ENCODE results near the gene ZC3H7A. TPM values are rescaled to one million over a fixed set of nuclear protein-coding genes. Genes with fewer than 3 reads are reported as not detected.

ZC3H7A gene
- total RNA-seq, 1 experiment from 2014 or later: 70.9 TPM

- peaks cover 48% of the 10 kb centered on the region for H3K4me1 Mint-ChIP-seq (ENCODE audit: low read depth, unreplicated experiment)
- CTCF ChIA-PET: interaction anchor here (0.6 to 2.1 kb wide), 5 partner anchors 16 to 932 kb away, joined by 3 to 18 read pairs (median 3); partner anchors contain the start of genes GSPT1 and ZC3H7A
- no peak for DNase-seq
- TF ChIP-seq CTCF (IDR thresholded peaks at IDR 0.05; ENCODE audit: unreplicated experiment): no peak
- BruUV-seq (replicated peaks): no TSS peak
- H3K27ac Mint-ChIP-seq (ENCODE audit: unreplicated experiment): peak overlapping the region; percentile 98
- H3K4me3 Mint-ChIP-seq (ENCODE audit: low read depth, unreplicated experiment): peak overlapping the region; percentile 85
- peaks cover 64% of the 10 kb centered on the region for H3K36me3 Mint-ChIP-seq (ENCODE audit: insufficient read depth, unreplicated experiment)
- H3K27me3 Mint-ChIP-seq (ENCODE audit: unreplicated experiment): no peaks in the 10 kb centered on the region
- H3K9me3 Mint-ChIP-seq (ENCODE audit: low read depth, unreplicated experiment): no peaks in the 10 kb centered on the region
- intact Hi-C loops (cut with micrococcal nuclease; ENCODE audit: unreplicated experiment): no loop called here
Observed at GRCh38 chr16:11744075-11744470, 53.0 kb downstream of the ZC3H7A start.

GRCh38 chr16:11743308-11744074, 53.6 kb downstream of the ZC3H7A start:
- intact Hi-C loops (cut with micrococcal nuclease; ENCODE audit: unreplicated experiment): no loop called here
- TSS peak; percentile 91 for BruUV-seq (replicated peaks)
- H3K4me3 Mint-ChIP-seq (ENCODE audit: low read depth, unreplicated experiment): peak overlapping the region; percentile 85
- peak; percentile 37 for DNase-seq
- TF ChIP-seq CTCF (IDR thresholded peaks at IDR 0.05; ENCODE audit: unreplicated experiment): no peak
- peaks cover 48% of the 10 kb centered on the region for H3K4me1 Mint-ChIP-seq (ENCODE audit: low read depth, unreplicated experiment)
- CTCF ChIA-PET: interaction anchor here (0.6 to 2.1 kb wide), 9 partner anchors 11 to 932 kb away, joined by 3 to 18 read pairs (median 3); partner anchors contain the start of genes GSPT1 and ZC3H7A
- H3K27ac Mint-ChIP-seq (ENCODE audit: unreplicated experiment): peak overlapping the region; percentile 98
- H3K9me3 Mint-ChIP-seq (ENCODE audit: low read depth, unreplicated experiment): no peaks in the 10 kb centered on the region
- H3K27me3 Mint-ChIP-seq (ENCODE audit: unreplicated experiment): no peaks in the 10 kb centered on the region
- peaks cover 61% of the 10 kb centered on the region for H3K36me3 Mint-ChIP-seq (ENCODE audit: insufficient read depth, unreplicated experiment)

- TF ChIP-seq CTCF (IDR thresholded peaks at IDR 0.05; ENCODE audit: unreplicated experiment): no peak
- Mint-ChIP-seq H3K27ac (ENCODE audit: unreplicated experiment) (peak within 1 kb of the TSS; percentile 98), H3K4me1 (ENCODE audit: low read depth, unreplicated experiment) (peaks cover 48% of the 10 kb centered on the region), H3K36me3 (ENCODE audit: insufficient read depth, unreplicated experiment) (peaks cover 66% of the 10 kb centered on the region), H3K9me3 (ENCODE audit: low read depth, unreplicated experiment) (no peaks in the 10 kb centered on the region), H3K27me3 (ENCODE audit: unreplicated experiment) (no peaks in the 10 kb centered on the region), H3K4me3 (ENCODE audit: low read depth, unreplicated experiment) (peak within 1 kb of the TSS; percentile 85)
- CTCF ChIA-PET: interaction anchor here (0.8 to 2.1 kb wide), 6 partner anchors 10 to 55 kb away, joined by 3 to 18 read pairs (median 6); partner anchors contain the start of gene ZC3H7A
- intact Hi-C loops (cut with micrococcal nuclease; ENCODE audit: unreplicated experiment): loop anchor here (1.0 kb wide), 1 partner anchor 41 kb away; no protein-coding TSS in a partner anchor
- DNase-seq: peak; percentile 100
- BruUV-seq (replicated peaks): no TSS peak
Observed at GRCh38 chr16:11742536-11743307, 54.3 kb downstream of the ZC3H7A start, which contains the start of gene TXNDC11. Gene TXNDC11 (minus strand): TSS chr16:11742857. CDS start chr16:11742730, 127 bp downstream.

- Mint-ChIP-seq H3K36me3 (ENCODE audit: insufficient read depth, unreplicated experiment) (peaks cover 66% of the 10 kb centered on the region), H3K9me3 (ENCODE audit: low read depth, unreplicated experiment) (no peaks in the 10 kb centered on the region), H3K27me3 (ENCODE audit: unreplicated experiment) (no peaks in the 10 kb centered on the region), H3K27ac (ENCODE audit: unreplicated experiment) (peak overlapping the region; percentile 98), H3K4me3 (ENCODE audit: low read depth, unreplicated experiment) (peak overlapping the region; percentile 85), H3K4me1 (ENCODE audit: low read depth, unreplicated experiment) (peaks cover 51% of the 10 kb centered on the region)
- CTCF ChIA-PET: interaction anchor here (1.0 to 2.1 kb wide), 4 partner anchors 10 to 56 kb away, joined by 3 to 18 read pairs (median 4); no protein-coding TSS in a partner anchor
- DNase-seq: peak; percentile 56
- no peak for TF ChIP-seq CTCF (IDR thresholded peaks at IDR 0.05; ENCODE audit: unreplicated experiment)
- no TSS peak for BruUV-seq (replicated peaks)
- intact Hi-C loops (cut with micrococcal nuclease; ENCODE audit: unreplicated experiment): loop anchor here (1.0 kb wide), 1 partner anchor 41 kb away; no protein-coding TSS in a partner anchor
Observed at GRCh38 chr16:11742093-11742535, 54.9 kb downstream of the ZC3H7A start.

Data from Calu3 (cell line).